Fibroblast of skin of left biceps (primary cell): ENCODE measurements around the gene USP9Y.

ENCODE experiments used
- DNase-seq, 2 experiments: peaks; one replicate each; pipeline ENCODE4 v3.0.0-alpha.2; 2013; ENCODE audit warnings: low read depth in 2 of 2

Gene USP9Y

DNA sequence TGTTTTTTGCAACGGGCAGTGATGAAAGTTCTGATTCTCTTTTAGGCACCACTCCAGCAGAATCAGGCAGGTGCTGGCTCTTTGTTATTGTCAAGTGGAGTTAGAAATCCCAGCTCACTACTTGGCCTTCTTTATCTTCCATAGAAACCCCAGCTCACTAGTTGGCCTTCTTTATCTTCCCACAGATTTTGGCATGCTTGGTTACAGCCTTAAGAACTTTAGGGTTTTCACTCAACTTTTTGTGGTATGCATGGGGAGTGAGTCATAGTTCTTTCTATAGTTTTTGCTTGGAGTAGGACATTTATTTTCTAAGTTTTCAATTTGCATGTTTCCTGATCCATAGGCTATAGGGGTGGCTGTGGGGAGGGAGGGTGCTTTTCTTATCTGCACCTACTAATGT lies 55.0 kb downstream of the USP9Y start:
- peak; percentile 13 to 18 for DNase-seq

DNA sequence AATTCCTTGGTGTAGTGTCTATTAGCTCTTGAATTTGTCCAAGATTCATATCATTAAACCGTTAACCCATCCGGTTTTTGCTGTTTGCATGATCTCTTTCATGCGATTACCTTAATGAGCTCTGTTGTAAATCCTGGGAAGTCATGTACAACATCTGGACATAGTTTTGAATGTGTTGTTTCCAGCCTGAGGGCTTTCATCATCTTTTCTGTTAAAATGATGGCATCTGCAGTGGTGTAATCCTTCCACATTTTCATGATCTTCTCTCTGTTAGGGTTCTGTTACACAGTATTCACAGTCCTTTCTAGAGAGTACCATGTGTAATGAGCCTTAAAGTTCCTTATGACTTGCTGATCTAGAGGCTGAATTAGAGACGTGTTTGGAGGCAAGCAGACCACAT lies 64.9 kb downstream of the USP9Y start:
- peak; percentile 10 to 14 for DNase-seq

GRCh38 chrY:12784521-12784920 lies 83.5 kb downstream of the USP9Y start:
- no peak for DNase-seq

GRCh38 chrY:12793999-12794398 lies 93.0 kb downstream of the USP9Y start:
- DNase-seq: no peak

DNA sequence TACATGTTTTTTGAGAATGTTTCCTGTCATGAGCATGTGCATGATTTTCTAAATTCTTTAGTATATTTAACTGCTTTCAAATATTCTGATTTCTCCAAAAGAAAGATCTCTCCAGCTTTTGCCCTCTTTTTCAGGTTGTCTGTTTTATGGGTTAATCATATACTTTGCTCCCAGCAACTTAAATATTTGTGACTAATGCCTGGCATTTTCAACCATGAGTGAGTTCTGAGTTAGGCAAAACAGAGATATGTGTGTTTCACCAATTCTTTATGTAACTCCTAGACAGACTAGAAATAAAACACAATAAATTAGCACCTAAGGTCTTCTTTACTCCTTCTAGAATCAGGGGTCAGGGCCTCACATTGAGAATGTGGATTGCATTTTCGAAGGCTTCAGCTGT lies 107.0 kb downstream of the USP9Y start:
- no peak for DNase-seq

DNA sequence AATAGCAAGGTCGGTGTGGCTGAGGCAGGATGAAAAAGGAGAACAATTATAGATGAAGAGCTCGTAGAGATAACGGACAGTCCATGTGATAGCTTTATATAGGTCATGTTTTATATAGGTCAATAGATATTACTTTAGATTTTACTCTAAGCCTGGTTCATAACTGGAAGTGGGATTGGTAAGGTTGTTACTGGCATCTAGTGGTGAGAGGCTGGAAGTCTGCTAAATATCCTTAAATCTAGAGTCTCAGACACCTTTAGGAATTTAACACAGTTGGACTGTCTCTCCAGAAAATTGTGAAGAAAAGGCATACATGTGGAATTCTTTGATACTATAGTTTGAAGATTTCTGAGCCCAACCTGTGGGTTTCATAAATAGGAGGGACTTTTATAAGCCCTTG lies 108.0 kb downstream of the USP9Y start:
- peak in 1 of 2 experiments; percentile 5 for DNase-seq

DNA sequence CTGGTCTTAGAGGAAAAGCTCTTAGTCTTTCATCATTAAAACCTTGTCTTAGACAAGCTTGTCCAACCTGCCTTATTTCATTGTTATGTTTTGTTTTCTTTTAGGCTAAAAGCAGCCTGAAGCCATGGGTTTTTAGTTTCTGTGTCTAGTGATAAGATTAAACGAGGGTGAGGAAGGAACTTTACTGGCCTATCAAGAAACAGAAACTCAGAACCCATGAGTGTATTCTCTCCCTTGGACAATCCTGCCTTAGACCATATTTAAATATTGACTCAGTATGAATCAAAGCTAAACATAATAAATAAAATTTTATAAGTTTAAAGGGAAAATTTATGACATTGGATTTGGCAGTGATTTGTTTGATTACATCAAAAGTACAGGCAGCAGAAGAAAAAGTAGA lies 122.4 kb downstream of the USP9Y start:
- DNase-seq: no peak

DNA sequence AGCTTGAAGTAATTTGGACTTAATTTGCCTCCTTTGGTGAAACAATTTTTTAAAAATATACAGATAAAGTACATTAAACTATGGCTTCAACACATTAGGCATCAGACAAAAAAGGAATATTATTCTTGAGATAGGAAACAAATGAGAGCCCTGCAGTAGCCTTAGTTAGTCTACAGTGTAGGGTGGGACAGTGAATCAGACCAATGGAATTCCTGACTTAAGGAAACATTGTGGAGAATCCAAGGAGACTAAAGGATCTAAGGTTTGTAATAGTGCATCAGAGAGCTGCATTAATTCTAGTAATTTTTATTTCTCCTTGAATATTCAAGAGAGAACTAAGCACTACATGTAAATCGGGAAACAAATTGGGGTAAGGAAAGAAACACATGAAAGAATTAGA lies 125.8 kb downstream of the USP9Y start:
- DNase-seq: no peak

DNA sequence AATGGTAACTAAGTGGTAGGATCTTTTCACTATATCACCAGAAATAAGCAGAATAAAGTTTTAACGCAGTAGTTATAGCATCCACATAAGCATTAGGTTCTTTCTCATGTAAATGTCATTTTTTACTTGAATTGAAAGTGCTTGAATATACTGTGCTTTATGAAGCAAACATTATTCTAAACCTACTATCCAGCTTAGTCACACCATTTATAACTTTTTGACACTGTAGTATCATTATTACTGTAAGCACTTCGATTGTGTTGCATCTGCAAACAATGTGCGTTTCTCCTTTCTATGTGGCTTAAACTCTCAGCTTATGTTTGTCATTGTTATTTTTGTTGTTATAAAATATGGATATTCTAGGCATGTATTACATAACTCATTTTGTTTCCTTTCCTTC lies 132.3 kb downstream of the USP9Y start:
- no peak for DNase-seq

DNA sequence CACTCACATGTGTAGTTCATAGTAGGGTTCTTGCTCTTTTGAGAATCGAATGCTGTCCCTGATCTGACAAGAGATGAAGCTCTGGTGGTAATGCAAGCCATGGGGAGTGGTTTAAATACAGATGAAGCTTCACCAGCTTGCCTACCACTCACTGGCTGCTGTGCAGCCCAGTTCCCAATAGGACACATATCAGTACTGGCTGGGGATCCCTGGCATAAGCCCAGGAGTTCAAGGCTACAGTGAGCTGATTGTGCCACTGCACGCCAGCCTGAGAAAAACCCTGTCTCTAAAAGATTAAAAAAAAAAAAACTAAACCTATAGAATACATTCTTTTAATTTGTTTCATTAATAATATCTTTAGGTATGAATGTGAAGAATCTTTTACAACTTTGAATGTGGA lies 136.5 kb downstream of the USP9Y start:
- DNase-seq: no peak

- no peak for DNase-seq
Observed at GRCh38 chrY:12841368-12841767, 140.3 kb downstream of the USP9Y start.

DNA sequence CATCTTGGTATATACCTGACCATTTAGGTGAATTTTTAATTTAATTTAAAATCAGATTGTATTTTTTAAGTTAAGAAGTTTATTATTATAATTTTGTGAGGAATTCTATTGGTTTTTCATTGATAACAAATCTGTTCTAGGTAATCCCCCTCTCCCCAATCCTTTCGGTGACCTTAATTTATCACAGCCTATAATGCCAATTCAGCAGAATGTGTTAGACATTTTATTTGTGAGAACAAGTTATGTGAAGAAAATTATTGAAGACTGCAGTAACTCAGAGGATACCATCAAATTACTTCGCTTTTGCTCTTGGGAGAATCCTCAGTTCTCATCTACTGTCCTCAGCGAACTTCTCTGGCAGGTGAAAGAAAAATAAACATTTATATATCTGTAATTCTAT lies 145.8 kb downstream of the USP9Y start:
- DNase-seq: no peak

- peak in 1 of 2 experiments; percentile 1 for DNase-seq
Observed at GRCh38 chrY:12855791-12856275, 154.8 kb downstream of the USP9Y start.

- no peak for DNase-seq
Observed at GRCh38 chrY:12867960-12868359, 166.9 kb downstream of the USP9Y start.

DNA sequence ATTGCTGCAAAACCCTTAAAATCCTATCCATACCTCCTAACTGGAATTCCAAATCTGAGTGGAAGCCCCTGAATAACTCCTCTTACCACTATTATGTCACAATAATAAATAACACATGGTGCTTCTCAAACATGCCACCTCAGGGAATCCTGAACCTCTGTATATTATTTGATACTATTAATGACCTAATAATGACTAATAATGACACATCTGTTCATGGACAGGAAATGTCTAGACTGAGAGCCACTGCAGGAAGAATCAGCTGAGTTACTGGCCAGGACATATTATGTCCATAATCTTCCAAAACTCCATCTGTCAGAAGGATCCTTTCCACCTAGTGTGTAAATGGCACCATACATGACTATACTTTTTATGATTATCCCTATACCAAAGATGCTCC lies 195.9 kb downstream of the USP9Y start:
- no peak for DNase-seq

DNA sequence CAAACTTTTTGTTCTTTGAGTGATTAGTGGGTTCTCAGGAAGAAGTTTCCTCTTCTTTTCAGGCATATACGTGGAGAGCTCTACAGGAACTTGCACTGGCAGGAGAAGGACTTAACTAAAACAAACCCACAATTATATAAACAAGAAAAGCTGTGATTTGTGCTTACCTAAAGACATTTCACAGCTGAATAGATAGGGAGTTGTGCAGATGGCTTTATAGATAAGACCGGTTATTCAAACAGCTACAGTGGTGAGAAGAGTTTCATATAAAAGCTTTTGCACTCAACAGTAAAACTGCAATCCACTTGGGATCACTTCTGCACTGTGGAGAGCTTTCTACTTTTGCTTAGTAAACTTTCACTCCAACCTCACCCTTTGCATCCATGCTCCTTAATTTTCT lies 197.6 kb downstream of the USP9Y start:
- no peak for DNase-seq

GRCh38 chrY:12904618-12905516 lies 203.8 kb downstream of the USP9Y start, which contains the start of gene DDX3Y:
Gene DDX3Y (plus strand): TSS chrY:12904868. CDS start chrY:12904937, 69 bp downstream.
- DNase-seq: peak; percentile 84 to 86

- DNase-seq: peak; percentile 28 to 34
Observed at GRCh38 chrY:12905517-12905872, 204.5 kb downstream of the USP9Y start.

GRCh38 chrY:12905895-12906294 lies 204.9 kb downstream of the USP9Y start:
- no peak for DNase-seq
